Cardiac fibroblast (primary cell): Measurements from ENCODE around the gene L3HYPDH.

ENCODE experiments used
- DNase-seq, 2 donors: peaks; one replicate each; pipeline versions ENCODE4 v3.0.0 to v3.0.0-alpha.2; 2010; ENCODE audit warnings: low read depth in 2 of 2
- H3K4me3 ChIP-seq, 2 donors: replicated peaks in 1 of 2; 1 replicate in 1 of 2; 2 replicates in 1 of 2; pipeline ENCODE4 v1.5.1; 2011; ENCODE audit warnings: low read depth in 2 of 2, low read length in 2 of 2, mild to moderate bottlenecking in 2 of 2, moderate library complexity in 1 of 2
- TF ChIP-seq, protein P1 (sequence below): IDR thresholded peaks from one replicate; pipeline ENCODE4 v1.5.1; 2011; ENCODE audit warnings: low read depth, mild to moderate bottlenecking, low read length, inconsistent platforms

Gene L3HYPDH

DNA sequence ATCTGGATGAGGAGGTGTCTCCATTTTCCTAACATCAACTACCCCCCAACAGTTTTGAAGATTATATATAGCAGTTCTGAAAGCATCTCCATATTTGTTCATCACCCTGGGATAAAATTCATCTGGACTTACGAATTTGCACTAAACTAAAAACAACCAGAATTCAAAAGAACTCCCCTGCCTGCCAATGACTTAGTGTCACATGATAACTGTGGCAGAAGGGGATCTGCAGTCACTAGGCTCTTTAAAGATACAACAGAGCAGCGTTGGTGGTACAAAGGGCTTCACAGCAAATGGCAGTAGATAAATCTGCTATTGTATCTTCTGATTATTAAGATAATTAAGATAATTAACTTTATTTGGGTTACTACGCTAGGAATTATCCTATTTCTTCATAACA is 49.1 kb downstream of the L3HYPDH start:
- DNase-seq, result no peak
- no peak overlapping the region for H3K4me3 ChIP-seq
- TF ChIP-seq, protein P1, sequence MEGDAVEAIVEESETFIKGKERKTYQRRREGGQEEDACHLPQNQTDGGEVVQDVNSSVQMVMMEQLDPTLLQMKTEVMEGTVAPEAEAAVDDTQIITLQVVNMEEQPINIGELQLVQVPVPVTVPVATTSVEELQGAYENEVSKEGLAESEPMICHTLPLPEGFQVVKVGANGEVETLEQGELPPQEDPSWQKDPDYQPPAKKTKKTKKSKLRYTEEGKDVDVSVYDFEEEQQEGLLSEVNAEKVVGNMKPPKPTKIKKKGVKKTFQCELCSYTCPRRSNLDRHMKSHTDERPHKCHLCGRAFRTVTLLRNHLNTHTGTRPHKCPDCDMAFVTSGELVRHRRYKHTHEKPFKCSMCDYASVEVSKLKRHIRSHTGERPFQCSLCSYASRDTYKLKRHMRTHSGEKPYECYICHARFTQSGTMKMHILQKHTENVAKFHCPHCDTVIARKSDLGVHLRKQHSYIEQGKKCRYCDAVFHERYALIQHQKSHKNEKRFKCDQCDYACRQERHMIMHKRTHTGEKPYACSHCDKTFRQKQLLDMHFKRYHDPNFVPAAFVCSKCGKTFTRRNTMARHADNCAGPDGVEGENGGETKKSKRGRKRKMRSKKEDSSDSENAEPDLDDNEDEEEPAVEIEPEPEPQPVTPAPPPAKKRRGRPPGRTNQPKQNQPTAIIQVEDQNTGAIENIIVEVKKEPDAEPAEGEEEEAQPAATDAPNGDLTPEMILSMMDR, result no peak

DNA sequence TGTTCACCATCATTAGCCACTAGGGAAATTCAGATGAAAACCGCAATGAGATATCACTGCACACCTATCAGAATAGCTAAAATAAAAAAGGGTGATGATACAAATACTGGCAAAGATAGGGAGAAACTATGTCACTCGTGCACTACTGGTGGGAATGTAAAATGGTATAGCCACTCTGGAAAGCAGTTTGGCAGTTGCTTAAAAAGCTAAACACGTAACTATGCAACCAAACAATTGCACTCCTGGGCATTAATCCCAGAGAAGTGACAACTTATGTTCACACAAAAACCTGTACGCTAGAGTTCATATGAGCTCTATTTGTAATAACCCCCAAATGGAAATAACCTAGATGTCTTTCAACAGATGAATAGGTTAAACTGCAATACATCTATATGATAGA is 54.4 kb downstream of the L3HYPDH start:
- DNase-seq, result peak in 1 of 2 donors; percentile 35
- H3K4me3 ChIP-seq, result no peak overlapping the region
- TF ChIP-seq, protein P1, result no peak

GRCh38 chr14:59428581-59429012 is 55.6 kb downstream of the L3HYPDH start:
- DNase-seq, result peak; percentile 74 to 92
- no peak overlapping the region for H3K4me3 ChIP-seq
- TF ChIP-seq, protein P1, result peak; percentile 52

- DNase-seq, result peak; percentile 69 to 90
- H3K4me3 ChIP-seq, result no peak overlapping the region
- TF ChIP-seq, protein P1, result no peak
These were observed 56.3 kb downstream of the L3HYPDH start for GRCh38 chr14:59427653-59428580.

DNA sequence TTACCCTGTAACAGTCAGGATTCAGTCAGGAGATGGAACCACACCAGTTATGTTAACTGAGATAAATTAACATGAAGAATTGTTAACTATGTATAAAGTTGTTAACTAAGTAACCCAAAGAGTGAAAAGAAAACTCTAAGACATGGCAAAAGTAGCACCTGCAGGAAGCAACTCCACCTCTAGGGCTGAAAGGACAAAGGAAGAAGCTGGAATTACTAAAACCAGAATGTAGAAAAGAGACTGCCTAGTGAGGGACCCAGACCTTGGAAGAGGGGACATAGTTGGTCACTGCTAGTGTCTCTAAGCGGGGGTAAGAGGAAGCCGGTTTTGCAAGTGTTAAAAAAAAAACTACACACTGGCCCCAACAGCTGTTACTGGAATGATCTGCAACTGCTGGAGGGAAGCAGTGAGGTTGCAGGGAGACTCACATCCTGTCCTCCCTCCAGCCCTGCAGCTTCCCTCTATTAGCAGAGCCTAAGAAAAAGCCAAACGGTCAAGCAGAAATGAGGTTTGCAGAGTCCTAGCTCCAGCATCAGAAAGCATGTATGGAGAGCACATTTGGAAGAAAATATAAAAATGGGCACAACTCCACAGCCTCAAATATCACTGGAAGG is 58.8 kb downstream of the L3HYPDH start:
- no peak overlapping the region for H3K4me3 ChIP-seq
- DNase-seq, result peak; percentile 78 to 79
- TF ChIP-seq, protein P1, result peak; percentile 31

DNA sequence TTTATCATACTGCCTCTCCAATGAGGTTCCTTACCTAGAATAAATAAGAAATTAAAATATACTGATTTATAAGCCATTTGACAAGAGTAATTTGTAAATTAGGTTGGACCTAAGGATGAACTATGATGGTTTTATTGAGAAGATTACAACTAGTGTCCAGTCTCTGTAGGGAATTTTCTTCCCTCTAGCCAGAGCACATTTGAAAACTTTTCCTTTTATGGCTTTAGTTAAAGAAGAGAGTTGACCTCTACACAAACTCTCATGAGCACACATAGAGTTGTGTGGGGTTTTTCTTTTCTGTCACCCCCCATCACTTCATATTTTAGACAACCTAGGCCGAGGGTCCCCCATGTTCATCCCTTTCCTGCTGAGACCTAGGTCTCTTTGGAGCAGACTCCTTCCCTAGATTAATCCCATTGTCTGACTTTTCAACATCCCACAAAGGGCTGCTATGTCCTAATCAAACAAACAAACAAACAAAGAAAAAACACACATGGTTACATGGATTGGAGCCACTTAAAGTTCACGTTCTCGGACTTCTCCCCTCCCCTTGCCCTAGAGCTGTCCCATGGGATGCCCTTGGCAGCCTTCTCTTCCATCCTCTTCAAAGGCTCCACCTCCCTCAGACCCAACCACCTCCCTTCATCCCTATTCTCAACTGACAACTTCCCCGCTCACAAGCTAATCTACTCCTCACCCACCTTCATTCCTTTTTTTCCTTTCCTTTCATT is 59.7 kb downstream of the L3HYPDH start:
- TF ChIP-seq, protein P1, result no peak
- DNase-seq, result peak; percentile 75 to 90
- H3K4me3 ChIP-seq, result no peak overlapping the region
